K562 (cell line): ENCODE measurements around the gene ADM5. TPM values are rescaled to one million over a fixed set of nuclear protein-coding genes. Genes with fewer than 3 reads are reported as not detected.
A peak's percentile ranks its signal among the peaks of the same experiment; 100 is the strongest.

ENCODE experiments used
- BACH1 ChIP-seq: fragments of 200-800 bp; sonication (Bioruptor generic); IDR thresholded peaks from 2 replicates; pipeline ENCODE4 v1.6.1; 2016; ENCODE audit warnings: missing genetic modification characterization, missing compliant biosample characterization
- BRF1 ChIP-seq: IDR thresholded peaks from 3 replicates; pipeline ENCODE4 v1.6.1; 2011; ENCODE audit warnings: borderline replicate concordance, mild to moderate bottlenecking; ENCODE audit not compliant: insufficient read length; ENCODE audit errors: extremely low read depth
- GATA2 ChIP-seq: sonication (generic); formaldehyde crosslinking; IDR thresholded peaks from 2 replicates; pipeline ENCODE4 v1.4.0; 2020; ENCODE audit warnings: mild to moderate bottlenecking, missing genetic modification reagents
- KHSRP ChIP-seq: fragments of 450-650 bp; IDR thresholded peaks from 2 replicates; pipeline ENCODE4 v1.6.1; 2017
- SUPT5H ChIP-seq: fragments of 450-650 bp; IDR thresholded peaks from 2 replicates; pipeline ENCODE4 v1.6.1; 2016
- ZNF140 ChIP-seq: fragments of 250-450 bp; sonication (Bioruptor Pico); IDR thresholded peaks from 2 replicates; pipeline ENCODE4 v1.8.0; 2021; ENCODE audit warnings: moderate library complexity, mild to moderate bottlenecking, inconsistent platforms
- ZNF77 ChIP-seq: fragments of 250-450 bp; sonication (Bioruptor Pico); IDR thresholded peaks from 2 replicates; pipeline ENCODE4 v1.5.0; 2020
- polyA plus RNA-seq, 8 experiments: library from polyadenylated mRNA; depleted of rRNA in 4 of 8; stranded (reverse) in 5 of 8; unstranded in 3 of 8; fragments of >200 nt; fragmentation: Nextera tagmentation in 2 of 8; fragmentation: Illumina TruSeq in 1 of 8; extraction: Ambion mirVana in 2 of 8; extraction: Trizol in 1 of 8; gene quantifications; 2 replicates each; pipeline versions ENCODE4 v1.2.1 to v1.2.3, GENCODE V29; 2011 to 2014; ENCODE audit warnings: inconsistent platforms in 1 of 8, missing spikeins in 1 of 8
- total RNA-seq, 7 experiments: library from RNA; depleted of rRNA in 6 of 7; stranded (reverse); fragments of >200 nt in 6 of 7; fragmentation: Illumina TruSeq in 2 of 7; extraction: Trizol in 2 of 7; gene quantifications; 2 replicates each; pipeline versions ENCODE4 v1.2.1 to v1.2.3, GENCODE V29; 2011 to 2021; ENCODE audit warnings: low replicate concordance in 1 of 7
- TF ChIP-seq, protein P1 (sequence below): fragments of 450-650 bp; IDR thresholded peaks from 2 replicates; pipeline ENCODE4 v1.6.1; 2016; ENCODE audit warnings: low read depth
- TF ChIP-seq, protein P2 (sequence below): fragments of 450-650 bp; IDR thresholded peaks from 2 replicates; pipeline ENCODE4 v1.6.1; 2014; ENCODE audit warnings: low read depth, mild to moderate bottlenecking, moderate library complexity, borderline replicate concordance
- TF ChIP-seq, protein P3 (sequence below): IDR thresholded peaks from 2 replicates; pipeline ENCODE4 v1.6.1; 2014; ENCODE audit warnings: antibody characterized with exemption
- TF ChIP-seq, protein P4 (sequence below), 2 experiments: fragments of 450-650 bp; IDR thresholded peaks; 2 replicates each; pipeline ENCODE4 v1.6.1; 2018; ENCODE audit warnings: mild to moderate bottlenecking in 2 of 2, low read depth in 1 of 2; ENCODE audit not compliant: partially characterized antibody in 2 of 2

The ADM5 gene
- total and polyA plus RNA-seq, 9 of the 15 experiments (the other 6 are each of a cell fraction or from before 2014, with no cell fraction given) = 0.13 to 8.4 (median 2.0) TPM; not detected in 1

DNA sequence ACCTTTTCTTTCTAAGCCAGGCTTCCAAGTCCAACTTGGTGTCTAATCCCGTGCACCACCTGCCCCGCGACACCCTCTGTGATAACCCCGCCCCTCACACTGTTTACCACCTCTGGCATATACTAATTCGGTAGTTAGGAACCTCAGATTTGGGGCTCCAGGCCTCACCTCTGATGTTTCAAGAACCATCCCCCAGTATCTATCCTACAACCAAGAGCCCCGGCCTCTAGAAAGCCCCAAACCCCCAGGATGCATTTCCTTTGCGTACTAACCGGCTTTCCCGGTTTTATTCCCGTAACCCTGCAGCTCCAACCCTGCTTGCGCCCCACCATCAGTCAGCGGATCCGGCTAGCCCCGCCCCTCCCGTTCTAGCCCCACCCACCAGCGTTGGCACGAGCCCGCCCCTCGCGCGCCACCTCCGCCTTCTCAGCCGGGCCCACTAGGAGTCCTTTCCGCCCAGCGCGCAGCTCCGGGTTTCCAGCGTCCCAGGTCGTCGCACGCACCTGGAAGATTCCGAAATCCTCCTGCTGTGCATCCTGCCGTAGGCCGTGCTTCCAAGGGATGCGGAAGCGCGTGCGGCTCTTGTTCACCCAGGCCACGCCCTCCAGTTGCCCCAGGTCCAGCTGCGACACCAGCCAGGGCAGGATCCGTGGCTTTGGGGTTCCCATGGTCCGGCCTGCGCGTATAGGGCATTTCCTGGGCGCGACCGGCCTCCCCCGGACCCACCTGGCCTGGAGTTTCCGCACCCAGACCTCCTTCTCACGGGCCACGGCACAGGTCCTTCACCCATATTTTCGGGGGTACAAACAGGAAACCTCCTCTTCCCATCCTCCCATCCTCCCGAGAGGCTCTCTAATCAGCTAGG lies 25.0 kb upstream of the ADM5 start (continued):
- TF ChIP-seq, protein P1, sequence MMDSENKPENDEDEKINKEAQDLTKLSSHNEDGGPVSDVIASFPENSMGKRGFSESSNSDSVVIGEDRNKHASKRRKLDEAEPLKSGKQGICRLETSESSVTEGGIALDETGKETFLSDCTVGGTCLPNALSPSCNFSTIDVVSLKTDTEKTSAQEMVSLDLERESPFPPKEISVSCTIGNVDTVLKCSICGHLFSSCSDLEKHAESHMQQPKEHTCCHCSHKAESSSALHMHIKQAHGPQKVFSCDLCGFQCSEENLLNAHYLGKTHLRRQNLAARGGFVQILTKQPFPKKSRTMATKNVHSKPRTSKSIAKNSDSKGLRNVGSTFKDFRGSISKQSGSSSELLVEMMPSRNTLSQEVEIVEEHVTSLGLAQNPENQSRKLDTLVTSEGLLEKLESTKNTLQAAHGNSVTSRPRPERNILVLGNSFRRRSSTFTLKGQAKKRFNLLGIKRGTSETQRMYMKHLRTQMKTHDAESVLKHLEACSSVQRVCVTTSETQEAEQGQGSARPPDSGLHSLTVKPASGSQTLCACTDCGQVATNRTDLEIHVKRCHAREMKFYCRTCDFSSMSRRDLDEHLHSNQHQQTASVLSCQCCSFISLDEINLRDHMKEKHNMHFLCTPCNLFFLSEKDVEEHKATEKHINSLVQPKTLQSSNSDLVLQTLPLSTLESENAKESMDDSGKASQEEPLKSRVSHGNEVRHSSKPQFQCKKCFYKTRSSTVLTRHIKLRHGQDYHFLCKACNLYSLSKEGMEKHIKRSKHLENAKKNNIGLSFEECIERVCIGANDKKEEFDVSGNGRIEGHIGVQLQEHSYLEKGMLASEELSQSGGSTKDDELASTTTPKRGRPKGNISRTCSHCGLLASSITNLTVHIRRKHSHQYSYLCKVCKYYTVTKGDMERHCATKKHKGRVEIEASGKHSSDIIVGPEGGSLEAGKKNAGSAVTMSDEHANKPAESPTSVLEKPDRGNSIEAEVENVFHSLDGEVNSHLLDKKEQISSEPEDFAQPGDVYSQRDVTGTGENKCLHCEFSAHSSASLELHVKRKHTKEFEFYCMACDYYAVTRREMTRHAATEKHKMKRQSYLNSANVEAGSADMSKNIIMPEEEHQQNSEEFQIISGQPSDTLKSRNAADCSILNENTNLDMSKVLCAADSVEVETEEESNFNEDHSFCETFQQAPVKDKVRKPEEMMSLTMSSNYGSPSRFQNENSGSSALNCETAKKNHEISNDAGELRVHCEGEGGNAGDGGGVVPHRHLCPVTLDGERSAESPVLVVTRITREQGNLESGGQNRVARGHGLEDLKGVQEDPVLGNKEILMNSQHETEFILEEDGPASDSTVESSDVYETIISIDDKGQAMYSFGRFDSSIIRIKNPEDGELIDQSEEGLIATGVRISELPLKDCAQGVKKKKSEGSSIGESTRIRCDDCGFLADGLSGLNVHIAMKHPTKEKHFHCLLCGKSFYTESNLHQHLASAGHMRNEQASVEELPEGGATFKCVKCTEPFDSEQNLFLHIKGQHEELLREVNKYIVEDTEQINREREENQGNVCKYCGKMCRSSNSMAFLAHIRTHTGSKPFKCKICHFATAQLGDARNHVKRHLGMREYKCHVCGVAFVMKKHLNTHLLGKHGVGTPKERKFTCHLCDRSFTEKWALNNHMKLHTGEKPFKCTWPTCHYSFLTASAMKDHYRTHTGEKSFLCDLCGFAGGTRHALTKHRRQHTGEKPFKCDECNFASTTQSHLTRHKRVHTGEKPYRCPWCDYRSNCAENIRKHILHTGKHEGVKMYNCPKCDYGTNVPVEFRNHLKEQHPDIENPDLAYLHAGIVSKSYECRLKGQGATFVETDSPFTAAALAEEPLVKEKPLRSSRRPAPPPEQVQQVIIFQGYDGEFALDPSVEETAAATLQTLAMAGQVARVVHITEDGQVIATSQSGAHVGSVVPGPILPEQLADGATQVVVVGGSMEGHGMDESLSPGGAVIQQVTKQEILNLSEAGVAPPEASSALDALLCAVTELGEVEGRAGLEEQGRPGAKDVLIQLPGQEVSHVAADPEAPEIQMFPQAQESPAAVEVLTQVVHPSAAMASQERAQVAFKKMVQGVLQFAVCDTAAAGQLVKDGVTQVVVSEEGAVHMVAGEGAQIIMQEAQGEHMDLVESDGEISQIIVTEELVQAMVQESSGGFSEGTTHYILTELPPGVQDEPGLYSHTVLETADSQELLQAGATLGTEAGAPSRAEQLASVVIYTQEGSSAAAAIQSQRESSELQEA = no peak
- TF ChIP-seq, protein P2, sequence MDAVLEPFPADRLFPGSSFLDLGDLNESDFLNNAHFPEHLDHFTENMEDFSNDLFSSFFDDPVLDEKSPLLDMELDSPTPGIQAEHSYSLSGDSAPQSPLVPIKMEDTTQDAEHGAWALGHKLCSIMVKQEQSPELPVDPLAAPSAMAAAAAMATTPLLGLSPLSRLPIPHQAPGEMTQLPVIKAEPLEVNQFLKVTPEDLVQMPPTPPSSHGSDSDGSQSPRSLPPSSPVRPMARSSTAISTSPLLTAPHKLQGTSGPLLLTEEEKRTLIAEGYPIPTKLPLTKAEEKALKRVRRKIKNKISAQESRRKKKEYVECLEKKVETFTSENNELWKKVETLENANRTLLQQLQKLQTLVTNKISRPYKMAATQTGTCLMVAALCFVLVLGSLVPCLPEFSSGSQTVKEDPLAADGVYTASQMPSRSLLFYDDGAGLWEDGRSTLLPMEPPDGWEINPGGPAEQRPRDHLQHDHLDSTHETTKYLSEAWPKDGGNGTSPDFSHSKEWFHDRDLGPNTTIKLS = no peak
- TF ChIP-seq, protein P3, sequence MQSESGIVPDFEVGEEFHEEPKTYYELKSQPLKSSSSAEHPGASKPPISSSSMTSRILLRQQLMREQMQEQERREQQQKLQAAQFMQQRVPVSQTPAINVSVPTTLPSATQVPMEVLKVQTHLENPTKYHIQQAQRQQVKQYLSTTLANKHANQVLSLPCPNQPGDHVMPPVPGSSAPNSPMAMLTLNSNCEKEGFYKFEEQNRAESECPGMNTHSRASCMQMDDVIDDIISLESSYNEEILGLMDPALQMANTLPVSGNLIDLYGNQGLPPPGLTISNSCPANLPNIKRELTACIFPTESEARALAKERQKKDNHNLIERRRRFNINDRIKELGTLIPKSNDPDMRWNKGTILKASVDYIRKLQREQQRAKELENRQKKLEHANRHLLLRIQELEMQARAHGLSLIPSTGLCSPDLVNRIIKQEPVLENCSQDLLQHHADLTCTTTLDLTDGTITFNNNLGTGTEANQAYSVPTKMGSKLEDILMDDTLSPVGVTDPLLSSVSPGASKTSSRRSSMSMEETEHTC = no peak
- TF ChIP-seq BACH1 (tag) = no peak
- no peak for TF ChIP-seq ZNF77 (CRISPR knock-in tag)
- no peak for TF ChIP-seq ZNF140
- no peak for TF ChIP-seq GATA2
- TF ChIP-seq, protein P4, sequence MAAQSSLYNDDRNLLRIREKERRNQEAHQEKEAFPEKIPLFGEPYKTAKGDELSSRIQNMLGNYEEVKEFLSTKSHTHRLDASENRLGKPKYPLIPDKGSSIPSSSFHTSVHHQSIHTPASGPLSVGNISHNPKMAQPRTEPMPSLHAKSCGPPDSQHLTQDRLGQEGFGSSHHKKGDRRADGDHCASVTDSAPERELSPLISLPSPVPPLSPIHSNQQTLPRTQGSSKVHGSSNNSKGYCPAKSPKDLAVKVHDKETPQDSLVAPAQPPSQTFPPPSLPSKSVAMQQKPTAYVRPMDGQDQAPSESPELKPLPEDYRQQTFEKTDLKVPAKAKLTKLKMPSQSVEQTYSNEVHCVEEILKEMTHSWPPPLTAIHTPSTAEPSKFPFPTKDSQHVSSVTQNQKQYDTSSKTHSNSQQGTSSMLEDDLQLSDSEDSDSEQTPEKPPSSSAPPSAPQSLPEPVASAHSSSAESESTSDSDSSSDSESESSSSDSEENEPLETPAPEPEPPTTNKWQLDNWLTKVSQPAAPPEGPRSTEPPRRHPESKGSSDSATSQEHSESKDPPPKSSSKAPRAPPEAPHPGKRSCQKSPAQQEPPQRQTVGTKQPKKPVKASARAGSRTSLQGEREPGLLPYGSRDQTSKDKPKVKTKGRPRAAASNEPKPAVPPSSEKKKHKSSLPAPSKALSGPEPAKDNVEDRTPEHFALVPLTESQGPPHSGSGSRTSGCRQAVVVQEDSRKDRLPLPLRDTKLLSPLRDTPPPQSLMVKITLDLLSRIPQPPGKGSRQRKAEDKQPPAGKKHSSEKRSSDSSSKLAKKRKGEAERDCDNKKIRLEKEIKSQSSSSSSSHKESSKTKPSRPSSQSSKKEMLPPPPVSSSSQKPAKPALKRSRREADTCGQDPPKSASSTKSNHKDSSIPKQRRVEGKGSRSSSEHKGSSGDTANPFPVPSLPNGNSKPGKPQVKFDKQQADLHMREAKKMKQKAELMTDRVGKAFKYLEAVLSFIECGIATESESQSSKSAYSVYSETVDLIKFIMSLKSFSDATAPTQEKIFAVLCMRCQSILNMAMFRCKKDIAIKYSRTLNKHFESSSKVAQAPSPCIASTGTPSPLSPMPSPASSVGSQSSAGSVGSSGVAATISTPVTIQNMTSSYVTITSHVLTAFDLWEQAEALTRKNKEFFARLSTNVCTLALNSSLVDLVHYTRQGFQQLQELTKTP (IDR thresholded peaks at IDR 0.05; ENCODE audit: low read depth in 1 of 2, partially characterized antibody in 2 of 2) = no peak
- TF ChIP-seq KHSRP = no peak
- TF ChIP-seq SUPT5H = peak; percentile 59; the same call in 1 of the 2 replicates
- TF ChIP-seq BRF1 = no peak
